HepG2 (cell line): ENCODE results near the gene HDLBP. TPM values are rescaled to one million over a fixed set of nuclear protein-coding genes. Genes with fewer than 3 reads are reported as not detected.
A peak's percentile ranks its signal among the peaks of the same experiment; 100 is the strongest.

Experiments used
- HDAC6 ChIP-seq: fragments of 200-600 bp; sonication (generic); IDR thresholded peaks from 2 replicates; pipeline ENCODE4 v1.7.0; 2017; ENCODE audit warnings: mild to moderate bottlenecking, antibody characterized with exemption, low read length, low read depth
- HMG20A ChIP-seq: IDR thresholded peaks from 2 replicates; pipeline ENCODE4 v1.6.1; 2016; ENCODE audit warnings: borderline replicate concordance
- HNF4G ChIP-seq, 2 experiments: sonication (generic) in 1 of 2; formaldehyde crosslinking in 1 of 2; IDR thresholded peaks; 2 replicates each; pipeline versions ENCODE4 v1.4.0 to v1.6.1; 2011 to 2020; ENCODE audit warnings: borderline replicate concordance in 2 of 2, low read depth in 2 of 2, mild to moderate bottlenecking in 2 of 2, low read length in 1 of 2, missing genetic modification reagents in 1 of 2, moderate library complexity in 1 of 2
- ISX ChIP-seq: sonication (generic); formaldehyde crosslinking; conservative IDR thresholded peaks from 2 replicates; pipeline ENCODE4 v1.5.0; 2020; ENCODE audit warnings: missing genetic modification reagents
- KAT8 ChIP-seq: IDR thresholded peaks from 2 replicates; pipeline ENCODE4 v1.6.1; 2016; ENCODE audit warnings: missing genetic modification reagents, missing compliant biosample characterization
- KMT2B ChIP-seq: IDR thresholded peaks from 2 replicates; pipeline ENCODE4 v1.6.1; 2016; ENCODE audit warnings: missing genetic modification reagents, missing compliant biosample characterization
- RARG ChIP-seq: sonication (generic); formaldehyde crosslinking; IDR thresholded peaks from 2 replicates; pipeline ENCODE4 v1.4.0; 2020; ENCODE audit warnings: low read depth, mild to moderate bottlenecking, missing genetic modification reagents
- RBM39 ChIP-seq: fragments of 200-400 bp; formaldehyde crosslinking; IDR thresholded peaks from one replicate; pipeline ENCODE4 v1.6.1; 2018; ENCODE audit warnings: antibody characterized with exemption, mild to moderate bottlenecking, low read depth, low read length; ENCODE audit not compliant: poor library complexity, severe bottlenecking
- SALL2 ChIP-seq: sonication (generic); formaldehyde crosslinking; IDR thresholded peaks from 2 replicates; pipeline ENCODE4 v1.8.1; 2023; ENCODE audit warnings: mild to moderate bottlenecking, missing genetic modification reagents, inconsistent platforms
- SP1 ChIP-seq, 2 experiments: fragments of 450-650 bp in 1 of 2; sonication (generic) in 1 of 2; formaldehyde crosslinking in 1 of 2; IDR thresholded peaks; 2 replicates each; pipeline versions ENCODE4 v1.4.0 to v1.6.1; 2016 to 2020; ENCODE audit warnings: missing genetic modification reagents in 1 of 2
- STAT5B ChIP-seq: sonication (generic); formaldehyde crosslinking; IDR thresholded peaks from 2 replicates; pipeline ENCODE4 v1.4.0; 2020; ENCODE audit warnings: missing genetic modification reagents
- THYN1 ChIP-seq: sonication (generic); formaldehyde crosslinking; IDR thresholded peaks from 2 replicates; pipeline ENCODE4 v1.8.1; 2023; ENCODE audit warnings: low read depth, mild to moderate bottlenecking, moderate library complexity, missing genetic modification reagents, borderline replicate concordance
- ZKSCAN5 ChIP-seq: sonication (generic); formaldehyde crosslinking; IDR thresholded peaks from 2 replicates; pipeline ENCODE4 v1.5.1; 2020; ENCODE audit warnings: mild to moderate bottlenecking, missing genetic modification reagents
- ZNF432 ChIP-seq: sonication (generic); formaldehyde crosslinking; IDR thresholded peaks from 2 replicates; pipeline ENCODE4 v1.5.0; 2020; ENCODE audit warnings: missing genetic modification reagents, mild to moderate bottlenecking, borderline replicate concordance
- ZNF670 ChIP-seq: sonication (generic); formaldehyde crosslinking; IDR thresholded peaks from 2 replicates; pipeline ENCODE4 v1.8.0; 2022; ENCODE audit warnings: mild to moderate bottlenecking, missing genetic modification reagents, borderline replicate concordance
- ZNF75D ChIP-seq: sonication (generic); formaldehyde crosslinking; IDR thresholded peaks from 2 replicates; pipeline ENCODE4 v1.8.1; 2023; ENCODE audit warnings: missing genetic modification reagents, mild to moderate bottlenecking, borderline replicate concordance
- ZNF792 ChIP-seq: IDR thresholded peaks from 2 replicates; pipeline ENCODE4 v1.6.1; 2016
- ZSCAN12 ChIP-seq: sonication (generic); formaldehyde crosslinking; IDR thresholded peaks from 2 replicates; pipeline ENCODE4 v1.9.0; 2021; ENCODE audit warnings: mild to moderate bottlenecking, missing genetic modification reagents
- polyA plus RNA-seq, 8 experiments: library from polyadenylated mRNA; depleted of rRNA in 3 of 8; stranded (reverse) in 7 of 8; unstranded in 1 of 8; fragments of >200 nt; fragmentation: Illumina TruSeq in 4 of 8; extraction: Trizol in 4 of 8; gene quantifications; 2 replicates each; pipeline versions ENCODE4 v1.2.1 to v1.2.3, GENCODE V29; 2011 to 2016; ENCODE audit warnings: low read depth in 4 of 8, missing spikeins in 1 of 8, mixed read lengths in 1 of 8; ENCODE audit not compliant: insufficient read depth in 1 of 8
- total RNA-seq, 5 experiments: library from RNA; depleted of rRNA; stranded (reverse); fragments of >200 nt; fragmentation: Illumina TruSeq; extraction: Trizol; gene quantifications; 2 replicates each; pipeline ENCODE4 v1.2.3, GENCODE V29; 2016; ENCODE audit warnings: low read depth in 1 of 5
- TF ChIP-seq, protein P1 (sequence below): sonication (generic); formaldehyde crosslinking; IDR thresholded peaks from 2 replicates; pipeline ENCODE4 v1.4.0; 2020; ENCODE audit warnings: missing genetic modification reagents, borderline replicate concordance
- TF ChIP-seq, protein P2 (sequence below): sonication (generic); formaldehyde crosslinking; conservative IDR thresholded peaks from 2 replicates; pipeline ENCODE4 v1.8.0; 2022; ENCODE audit warnings: mild to moderate bottlenecking, moderate library complexity, missing genetic modification reagents
- TF ChIP-seq, protein P3 (sequence below): sonication (generic); formaldehyde crosslinking; IDR thresholded peaks from 2 replicates; pipeline ENCODE4 v1.4.0; 2020; ENCODE audit warnings: missing genetic modification reagents; ENCODE audit errors: not compliant biosample characterization
- TF ChIP-seq, protein P4 (sequence below): sonication (generic); formaldehyde crosslinking; IDR thresholded peaks from 2 replicates; pipeline ENCODE4 v1.5.1; 2020; ENCODE audit warnings: missing genetic modification reagents, mild to moderate bottlenecking, borderline replicate concordance

Gene HDLBP
- total and polyA plus RNA-seq, 2 of the 13 experiments (the other 11 are each of a cell fraction or from before 2014, with no cell fraction given) = 464 to 707 TPM

DNA sequence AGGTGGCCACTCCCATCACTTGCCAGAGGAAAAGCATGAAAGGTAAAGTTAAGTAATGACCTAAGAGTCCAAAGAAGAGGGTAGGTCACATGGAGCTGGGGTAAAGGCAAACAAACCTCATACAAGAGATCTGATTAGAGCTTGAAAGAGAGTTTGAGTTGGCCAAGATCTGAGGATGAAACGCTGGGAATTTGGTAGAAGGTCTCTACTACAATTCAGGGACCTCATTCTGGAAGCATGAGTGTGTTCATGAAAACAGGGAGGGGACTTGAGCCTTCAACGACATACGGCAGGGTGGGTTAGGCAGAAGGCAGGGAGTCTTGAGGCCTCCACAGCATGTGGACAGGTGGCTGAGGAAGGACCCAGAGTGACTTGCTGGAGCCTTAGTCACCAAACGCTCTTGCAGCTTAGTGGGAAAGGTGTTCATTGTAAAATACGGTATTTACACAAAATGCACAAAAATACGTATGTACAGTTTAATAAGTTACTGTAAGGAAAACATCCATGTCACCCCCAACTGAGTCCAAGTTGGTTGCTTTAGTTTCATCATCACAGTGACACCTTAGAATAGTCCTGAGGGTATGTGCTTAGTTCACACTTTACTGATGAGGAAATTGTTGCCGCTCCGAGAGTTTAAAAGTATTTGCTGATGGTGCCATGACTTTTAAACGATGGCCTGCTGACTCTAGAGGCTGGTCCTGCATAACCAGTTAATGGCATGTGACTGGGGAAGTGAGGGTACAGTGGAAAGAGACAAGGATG is 35.6 kb upstream of the HDLBP start (continued):
- TF ChIP-seq STAT5B (CRISPR knock-in tag) (no peak), ZNF75D (CRISPR knock-in tag) (no peak), RBM39 (no peak), ISX (CRISPR knock-in tag) (no peak), ZNF670 (CRISPR knock-in tag) (no peak), SALL2 (CRISPR knock-in tag) (no peak; the same call in 1 of the 2 replicates), HNF4G (IDR thresholded peaks at IDR 0.05; ENCODE audit: borderline replicate concordance, low read depth, low read length) (0 out of 2 replicates have a peak, but pooled peaks have one; percentile 23), HNF4G (CRISPR knock-in tag; IDR thresholded peaks at IDR 0.05; ENCODE audit: borderline replicate concordance, low read depth) (no peak), KMT2B (no peak), ZKSCAN5 (no peak), ZNF432 (CRISPR knock-in tag) (no peak), ZNF792 (CRISPR knock-in tag) (0 out of 2 replicates have a peak, but pooled peaks have one; percentile 59), RARG (CRISPR knock-in tag) (no peak), HDAC6 (no peak), ZSCAN12 (CRISPR knock-in tag) (no peak), THYN1 (CRISPR knock-in tag) (no peak), HMG20A (CRISPR knock-in tag) (peak; percentile 35; the same call in 1 of the 2 replicates), SP1 (IDR thresholded peaks at IDR 0.05) (no peak), SP1 (CRISPR knock-in tag; IDR thresholded peaks at IDR 0.05) (0 out of 2 replicates have a peak, but pooled peaks have one; percentile 34), KAT8 (peak; percentile 13; the same call in 1 of the 2 replicates)
- TF ChIP-seq, protein P1, sequence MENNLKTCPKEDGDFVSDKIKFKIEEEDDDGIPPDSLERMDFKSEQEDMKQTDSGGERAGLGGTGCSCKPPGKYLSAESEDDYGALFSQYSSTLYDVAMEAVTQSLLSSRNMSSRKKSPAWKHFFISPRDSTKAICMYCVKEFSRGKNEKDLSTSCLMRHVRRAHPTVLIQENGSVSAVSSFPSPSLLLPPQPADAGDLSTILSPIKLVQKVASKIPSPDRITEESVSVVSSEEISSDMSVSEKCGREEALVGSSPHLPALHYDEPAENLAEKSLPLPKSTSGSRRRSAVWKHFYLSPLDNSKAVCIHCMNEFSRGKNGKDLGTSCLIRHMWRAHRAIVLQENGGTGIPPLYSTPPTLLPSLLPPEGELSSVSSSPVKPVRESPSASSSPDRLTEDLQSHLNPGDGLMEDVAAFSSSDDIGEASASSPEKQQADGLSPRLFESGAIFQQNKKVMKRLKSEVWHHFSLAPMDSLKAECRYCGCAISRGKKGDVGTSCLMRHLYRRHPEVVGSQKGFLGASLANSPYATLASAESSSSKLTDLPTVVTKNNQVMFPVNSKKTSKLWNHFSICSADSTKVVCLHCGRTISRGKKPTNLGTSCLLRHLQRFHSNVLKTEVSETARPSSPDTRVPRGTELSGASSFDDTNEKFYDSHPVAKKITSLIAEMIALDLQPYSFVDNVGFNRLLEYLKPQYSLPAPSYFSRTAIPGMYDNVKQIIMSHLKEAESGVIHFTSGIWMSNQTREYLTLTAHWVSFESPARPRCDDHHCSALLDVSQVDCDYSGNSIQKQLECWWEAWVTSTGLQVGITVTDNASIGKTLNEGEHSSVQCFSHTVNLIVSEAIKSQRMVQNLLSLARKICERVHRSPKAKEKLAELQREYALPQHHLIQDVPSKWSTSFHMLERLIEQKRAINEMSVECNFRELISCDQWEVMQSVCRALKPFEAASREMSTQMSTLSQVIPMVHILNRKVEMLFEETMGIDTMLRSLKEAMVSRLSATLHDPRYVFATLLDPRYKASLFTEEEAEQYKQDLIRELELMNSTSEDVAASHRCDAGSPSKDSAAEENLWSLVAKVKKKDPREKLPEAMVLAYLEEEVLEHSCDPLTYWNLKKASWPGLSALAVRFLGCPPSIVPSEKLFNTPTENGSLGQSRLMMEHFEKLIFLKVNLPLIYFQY (CRISPR knock-in tag) = no peak
- TF ChIP-seq, protein P2, sequence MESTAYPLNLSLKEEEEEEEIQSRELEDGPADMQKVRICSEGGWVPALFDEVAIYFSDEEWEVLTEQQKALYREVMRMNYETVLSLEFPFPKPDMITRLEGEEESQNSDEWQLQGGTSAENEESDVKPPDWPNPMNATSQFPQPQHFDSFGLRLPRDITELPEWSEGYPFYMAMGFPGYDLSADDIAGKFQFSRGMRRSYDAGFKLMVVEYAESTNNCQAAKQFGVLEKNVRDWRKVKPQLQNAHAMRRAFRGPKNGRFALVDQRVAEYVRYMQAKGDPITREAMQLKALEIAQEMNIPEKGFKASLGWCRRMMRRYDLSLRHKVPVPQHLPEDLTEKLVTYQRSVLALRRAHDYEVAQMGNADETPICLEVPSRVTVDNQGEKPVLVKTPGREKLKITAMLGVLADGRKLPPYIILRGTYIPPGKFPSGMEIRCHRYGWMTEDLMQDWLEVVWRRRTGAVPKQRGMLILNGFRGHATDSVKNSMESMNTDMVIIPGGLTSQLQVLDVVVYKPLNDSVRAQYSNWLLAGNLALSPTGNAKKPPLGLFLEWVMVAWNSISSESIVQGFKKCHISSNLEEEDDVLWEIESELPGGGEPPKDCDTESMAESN (CRISPR knock-in tag) = no peak
- TF ChIP-seq, protein P3, sequence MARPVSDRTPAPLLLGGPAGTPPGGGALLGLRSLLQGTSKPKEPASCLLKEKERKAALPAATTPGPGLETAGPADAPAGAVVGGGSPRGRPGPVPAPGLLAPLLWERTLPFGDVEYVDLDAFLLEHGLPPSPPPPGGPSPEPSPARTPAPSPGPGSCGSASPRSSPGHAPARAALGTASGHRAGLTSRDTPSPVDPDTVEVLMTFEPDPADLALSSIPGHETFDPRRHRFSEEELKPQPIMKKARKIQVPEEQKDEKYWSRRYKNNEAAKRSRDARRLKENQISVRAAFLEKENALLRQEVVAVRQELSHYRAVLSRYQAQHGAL (CRISPR knock-in tag) = no peak
- TF ChIP-seq, protein P4, sequence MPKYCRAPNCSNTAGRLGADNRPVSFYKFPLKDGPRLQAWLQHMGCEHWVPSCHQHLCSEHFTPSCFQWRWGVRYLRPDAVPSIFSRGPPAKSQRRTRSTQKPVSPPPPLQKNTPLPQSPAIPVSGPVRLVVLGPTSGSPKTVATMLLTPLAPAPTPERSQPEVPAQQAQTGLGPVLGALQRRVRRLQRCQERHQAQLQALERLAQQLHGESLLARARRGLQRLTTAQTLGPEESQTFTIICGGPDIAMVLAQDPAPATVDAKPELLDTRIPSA (CRISPR knock-in tag) = no peak
